SIG-M5 (cell line): ENCODE data around the gene APBA3.

Experiments
- DNase-seq: peaks from one replicate; lab custom pipeline; 2025; lab: John Stamatoyannopoulos, UW

Gene APBA3, protein sequence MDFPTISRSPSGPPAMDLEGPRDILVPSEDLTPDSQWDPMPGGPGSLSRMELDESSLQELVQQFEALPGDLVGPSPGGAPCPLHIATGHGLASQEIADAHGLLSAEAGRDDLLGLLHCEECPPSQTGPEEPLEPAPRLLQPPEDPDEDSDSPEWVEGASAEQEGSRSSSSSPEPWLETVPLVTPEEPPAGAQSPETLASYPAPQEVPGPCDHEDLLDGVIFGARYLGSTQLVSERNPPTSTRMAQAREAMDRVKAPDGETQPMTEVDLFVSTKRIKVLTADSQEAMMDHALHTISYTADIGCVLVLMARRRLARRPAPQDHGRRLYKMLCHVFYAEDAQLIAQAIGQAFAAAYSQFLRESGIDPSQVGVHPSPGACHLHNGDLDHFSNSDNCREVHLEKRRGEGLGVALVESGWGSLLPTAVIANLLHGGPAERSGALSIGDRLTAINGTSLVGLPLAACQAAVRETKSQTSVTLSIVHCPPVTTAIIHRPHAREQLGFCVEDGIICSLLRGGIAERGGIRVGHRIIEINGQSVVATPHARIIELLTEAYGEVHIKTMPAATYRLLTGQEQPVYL

DNA sequence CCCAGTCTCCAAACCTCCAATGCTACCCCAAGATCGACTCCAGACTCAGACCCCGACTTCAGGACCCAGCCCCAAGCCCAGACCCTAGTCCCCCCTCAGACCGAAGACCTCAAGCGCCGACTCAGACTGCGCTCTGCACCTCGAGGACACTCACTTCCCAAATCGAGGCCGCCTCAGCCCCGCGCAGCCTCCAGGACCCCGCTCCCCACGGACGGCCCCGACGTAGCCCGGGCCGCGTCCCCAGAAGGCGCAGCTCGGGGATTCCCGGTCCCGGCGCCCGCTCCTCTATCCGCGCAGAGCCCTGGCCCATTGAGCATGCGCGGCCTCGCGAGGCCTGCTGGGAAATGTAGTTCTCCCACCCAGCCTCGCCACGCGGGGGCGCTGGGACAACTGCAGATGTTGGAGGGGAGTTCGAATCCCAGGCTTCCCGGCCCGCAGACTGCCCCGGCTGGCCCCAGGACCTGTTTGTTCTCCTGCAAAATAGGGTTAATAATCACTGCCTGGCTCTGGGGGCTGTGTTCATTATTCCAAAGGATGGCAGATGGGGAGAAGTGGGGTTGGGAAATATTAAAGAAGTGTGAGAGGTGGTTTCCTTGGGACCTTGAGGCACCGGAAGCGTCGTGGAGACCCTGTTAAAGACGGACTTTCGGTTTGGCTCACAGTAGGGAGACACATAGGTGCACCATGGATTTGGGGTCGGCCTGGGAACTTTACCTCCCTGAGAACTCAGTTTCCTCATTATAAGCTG, at the start of gene APBA3:
TSS of gene APBA3 (minus strand) at position 311 of the 748 bp plus-strand sequence. CDS start 1,428 bp downstream, outside the sequence.
- no peak for DNase-seq

DNA sequence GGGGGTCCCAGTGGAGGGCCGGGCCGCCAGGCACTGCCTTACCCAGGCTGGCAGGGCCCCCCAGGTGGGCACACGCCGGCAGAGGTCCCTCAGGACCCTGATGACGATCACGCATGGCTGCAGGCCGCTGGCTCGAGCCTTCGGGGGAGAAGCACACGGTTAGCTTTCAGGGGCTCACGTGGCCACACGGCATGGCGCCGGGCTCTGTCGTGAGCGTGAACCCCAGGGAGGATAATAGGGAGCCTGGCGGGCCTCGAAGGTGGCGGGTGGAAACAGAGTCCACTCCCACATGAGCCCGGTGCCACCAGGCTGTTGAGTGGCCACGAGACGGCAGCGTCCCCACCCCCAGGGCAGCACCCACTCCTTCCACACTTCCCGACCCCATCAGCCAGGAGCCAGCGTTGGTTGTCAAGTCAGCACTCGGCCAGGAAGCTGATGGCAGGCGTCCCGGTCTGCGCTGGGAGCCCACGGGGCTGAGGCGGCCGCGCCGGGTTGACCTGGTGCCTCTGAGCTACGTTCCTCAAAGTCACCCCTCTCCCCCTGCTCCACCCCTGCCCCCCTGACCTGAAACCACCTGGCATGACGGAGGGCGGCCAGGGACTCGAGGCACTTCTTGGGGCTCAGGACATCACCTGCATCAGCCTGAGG, 49.3 kb upstream of the APBA3 start:
- DNase-seq, result no peak

DNA sequence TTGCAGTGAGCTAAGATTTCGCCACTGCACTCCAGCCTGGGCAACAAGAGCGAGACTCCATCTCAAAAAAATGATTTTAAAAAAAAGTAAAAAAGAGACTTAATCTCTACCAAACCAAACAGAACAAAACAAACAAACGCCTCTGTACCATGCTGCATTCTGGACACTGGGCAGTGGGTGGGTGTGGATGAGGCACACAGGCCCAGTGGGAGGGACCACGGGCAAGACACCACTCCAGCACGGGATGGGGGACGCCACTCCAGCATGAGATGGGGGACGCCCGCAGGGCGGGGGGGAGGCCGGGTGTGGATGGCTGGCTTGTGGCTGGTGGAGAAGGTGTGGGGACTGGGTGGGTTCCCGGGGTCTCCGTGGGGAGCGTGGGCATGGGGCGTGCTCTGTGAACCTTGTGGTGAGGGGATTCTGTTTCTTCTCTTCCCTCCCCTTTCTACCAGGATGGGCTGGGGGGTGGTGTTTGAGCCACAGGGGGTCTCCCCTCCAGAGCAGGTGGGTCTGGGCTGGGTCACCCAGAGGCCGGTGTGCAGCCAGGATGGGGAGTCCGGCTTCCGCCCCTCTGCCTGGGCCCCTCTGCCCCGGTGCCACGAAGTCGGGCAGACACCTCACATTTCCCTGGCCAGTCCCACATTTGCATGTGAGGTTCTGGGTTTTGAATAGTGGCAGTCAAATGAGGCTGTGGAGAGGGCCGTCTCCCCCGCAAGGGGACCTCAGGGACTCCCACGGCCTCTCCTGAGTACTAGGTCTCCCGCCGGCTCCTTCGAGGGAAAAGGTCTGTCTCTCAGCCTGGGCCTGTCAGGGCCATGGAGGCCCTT, 48.6 kb upstream of the APBA3 start:
- no peak for DNase-seq

DNA sequence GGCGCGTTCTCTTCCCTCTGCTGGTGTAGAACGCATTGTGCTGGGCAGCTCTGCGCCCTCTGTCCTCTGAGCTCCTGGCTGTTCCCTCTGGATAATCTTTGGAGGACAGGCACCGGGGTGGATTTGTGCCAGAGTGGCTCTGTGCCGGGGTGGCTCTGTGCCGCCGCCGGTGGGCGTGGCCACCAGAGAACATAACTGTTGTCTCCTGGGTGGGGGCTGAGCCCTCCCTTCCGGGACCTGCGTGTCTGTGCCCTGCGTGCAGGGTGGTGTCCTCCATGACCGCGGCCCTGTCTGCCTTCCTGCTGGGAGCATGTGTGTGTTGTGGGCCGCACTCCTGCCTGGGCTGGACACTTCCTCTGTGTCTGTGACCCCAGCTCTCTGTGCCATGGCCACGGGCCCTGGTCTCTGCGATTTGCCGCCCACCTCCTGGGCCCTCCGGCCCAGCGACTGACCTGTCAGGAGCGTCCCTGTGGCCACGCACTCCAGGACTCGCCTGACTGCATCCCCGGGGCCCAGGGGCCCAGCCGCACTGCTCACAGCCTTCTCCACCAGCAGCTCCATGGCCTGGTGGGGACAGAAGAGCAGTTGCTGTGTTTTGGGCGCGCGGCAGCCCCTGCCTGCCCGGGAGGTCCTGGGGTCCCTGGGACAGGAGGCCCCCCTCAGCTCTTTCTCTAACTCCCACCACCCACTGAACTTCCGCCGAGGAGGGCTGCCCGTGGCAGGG, 47.1 kb upstream of the APBA3 start:
- no peak for DNase-seq

DNA sequence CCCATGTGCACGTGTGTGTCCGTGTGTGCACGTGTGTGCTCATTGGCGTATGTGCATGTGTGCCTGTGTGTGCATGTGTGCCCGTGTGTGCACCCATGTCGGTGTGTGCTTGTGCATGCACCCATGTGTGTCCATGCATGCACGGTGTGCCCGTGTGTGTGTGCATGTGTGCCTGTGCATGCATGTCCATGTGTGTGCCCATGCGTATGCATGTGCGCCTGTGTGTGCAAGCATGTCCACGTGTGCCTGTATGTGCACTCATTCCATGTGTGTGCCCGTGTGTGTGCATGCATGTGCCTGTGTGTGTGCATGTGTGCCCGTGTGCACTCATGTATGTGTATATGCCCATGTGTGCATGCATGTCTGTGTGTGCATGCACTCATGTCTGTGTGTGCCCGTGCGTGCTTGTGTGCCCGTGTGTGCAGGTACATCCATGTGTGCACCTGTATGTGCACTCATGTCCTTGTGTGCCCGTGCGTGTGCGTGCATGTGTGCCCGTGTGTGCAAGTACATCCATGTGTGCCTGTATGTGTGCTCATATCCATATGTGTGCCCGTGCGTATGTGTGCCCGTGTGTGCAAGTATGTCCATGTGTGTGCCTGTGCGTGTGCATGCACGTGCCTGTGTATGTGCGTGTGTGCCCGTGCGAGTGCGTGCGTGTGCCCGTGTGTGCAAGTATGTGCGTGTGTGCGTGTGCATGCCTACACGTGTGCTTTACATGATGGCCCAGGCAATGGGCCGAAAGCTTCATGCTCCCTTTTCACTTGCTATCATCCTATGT, 46.3 kb upstream of the APBA3 start:
- no peak for DNase-seq

DNA sequence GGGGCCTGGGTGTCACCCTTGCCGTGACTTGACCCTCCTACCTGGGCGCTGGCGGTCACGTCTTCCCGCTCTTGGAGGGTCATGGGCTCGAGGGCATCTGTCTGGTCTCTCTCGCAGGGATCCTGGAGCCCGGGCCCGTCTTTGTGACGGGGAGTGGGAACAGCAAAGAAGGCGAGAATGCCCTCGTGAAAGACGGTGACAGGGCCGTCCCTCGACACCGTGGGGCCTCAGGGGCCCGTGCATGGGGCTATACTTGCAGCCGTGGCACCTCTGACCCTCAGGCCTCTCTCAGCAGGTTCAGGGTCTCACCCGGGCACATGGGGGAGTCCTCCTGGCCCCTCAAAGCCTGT, 45.6 kb upstream of the APBA3 start:
- no peak for DNase-seq

DNA sequence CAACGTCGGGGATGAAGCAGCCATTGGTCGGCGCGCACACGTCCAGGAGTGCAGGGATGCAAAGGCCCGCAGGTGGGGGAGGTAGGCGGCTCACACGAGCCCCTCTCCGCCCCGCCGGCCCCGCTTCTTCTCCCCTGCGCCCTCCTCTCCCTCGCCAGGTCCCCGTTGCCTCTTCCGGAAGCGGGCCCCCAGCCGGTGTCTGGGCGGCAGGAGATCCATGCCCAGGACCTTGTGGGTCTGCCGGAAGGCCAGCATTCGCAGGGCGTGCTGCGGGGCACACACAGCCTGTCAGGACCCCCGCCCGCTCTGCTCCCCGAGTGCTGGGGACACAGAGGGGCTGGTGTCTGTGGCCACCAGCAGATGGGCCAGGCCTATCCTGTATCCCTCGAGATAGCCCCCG, 44.4 kb upstream of the APBA3 start:
- no peak for DNase-seq

DNA sequence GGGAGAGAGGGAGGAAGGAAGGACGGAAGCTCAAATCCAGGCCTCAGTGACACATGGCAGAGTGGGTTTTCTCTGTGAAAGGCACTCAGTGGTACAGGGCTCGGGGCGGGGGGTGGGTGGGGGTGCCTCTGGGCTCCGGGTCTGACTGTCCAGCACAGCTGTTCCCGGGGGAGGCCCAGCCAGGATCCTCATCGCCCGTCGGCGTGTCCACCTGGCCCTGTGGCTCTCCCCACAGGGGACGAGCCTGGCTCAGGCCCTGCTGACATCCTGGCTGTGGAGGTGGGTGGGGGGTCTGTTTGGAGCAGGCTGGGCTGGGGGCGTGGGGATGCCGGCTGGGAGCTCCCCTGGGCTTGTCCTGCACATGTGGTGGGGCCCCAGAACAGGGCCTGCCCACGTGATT, 42.9 kb upstream of the APBA3 start:
- DNase-seq, result no peak

DNA sequence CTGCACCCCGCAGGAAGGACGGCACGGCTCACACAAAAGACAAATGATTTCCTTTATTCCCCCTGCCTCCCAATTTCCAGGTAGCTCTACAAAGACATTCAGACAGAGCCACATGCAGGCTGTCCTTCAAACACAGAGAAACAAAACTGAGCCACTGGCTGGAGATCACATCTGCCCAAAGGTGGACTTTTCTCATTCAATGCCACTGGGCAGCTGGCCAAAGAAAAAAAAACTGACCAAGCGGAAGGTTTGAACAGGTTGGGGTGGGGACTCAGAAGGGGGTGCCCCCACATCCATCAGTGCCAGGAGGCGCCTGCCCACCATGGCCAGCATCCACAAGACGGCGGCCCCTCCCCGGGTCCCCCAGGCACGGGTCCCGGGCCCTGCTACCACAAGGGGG, 42.5 kb upstream of the APBA3 start:
- DNase-seq, result no peak

DNA sequence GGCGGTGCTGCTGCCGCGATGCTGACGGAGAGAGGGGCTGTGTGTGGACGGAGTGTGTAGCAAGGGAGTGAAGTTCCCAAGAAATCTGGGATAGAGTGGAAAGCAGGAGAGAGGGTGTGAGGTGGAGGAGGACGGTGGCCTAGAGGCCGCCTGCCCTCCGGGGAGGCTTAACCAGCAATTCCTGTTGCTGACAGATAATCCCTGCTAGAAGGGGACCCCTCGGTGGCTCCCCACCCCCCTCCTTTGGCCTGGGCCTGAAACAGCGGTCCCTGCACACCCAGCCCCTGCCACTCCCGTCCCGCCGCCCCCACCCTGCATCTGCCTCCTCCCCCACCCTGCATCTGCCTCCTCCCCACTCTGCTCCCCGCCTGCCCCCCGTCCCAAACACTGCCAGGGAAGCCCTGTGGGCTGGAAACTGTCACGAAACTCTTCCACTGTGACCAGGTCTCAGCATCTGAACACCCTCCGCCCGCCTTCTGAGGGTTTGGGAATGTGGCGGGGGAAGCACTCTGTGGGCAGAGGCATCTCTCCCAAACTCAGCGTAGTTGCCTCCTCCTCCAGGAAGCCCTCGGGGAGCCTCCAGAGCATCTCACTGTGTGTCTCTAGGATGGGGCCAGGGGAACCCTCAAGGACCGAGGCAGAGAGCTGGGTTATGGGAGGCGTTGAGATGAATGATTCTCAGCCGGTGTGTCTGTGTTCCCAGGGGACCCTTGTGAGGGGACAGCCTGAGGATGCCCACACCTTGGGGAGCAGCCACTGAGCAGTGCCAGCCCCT, 41.8 kb upstream of the APBA3 start:
- DNase-seq, result no peak

DNA sequence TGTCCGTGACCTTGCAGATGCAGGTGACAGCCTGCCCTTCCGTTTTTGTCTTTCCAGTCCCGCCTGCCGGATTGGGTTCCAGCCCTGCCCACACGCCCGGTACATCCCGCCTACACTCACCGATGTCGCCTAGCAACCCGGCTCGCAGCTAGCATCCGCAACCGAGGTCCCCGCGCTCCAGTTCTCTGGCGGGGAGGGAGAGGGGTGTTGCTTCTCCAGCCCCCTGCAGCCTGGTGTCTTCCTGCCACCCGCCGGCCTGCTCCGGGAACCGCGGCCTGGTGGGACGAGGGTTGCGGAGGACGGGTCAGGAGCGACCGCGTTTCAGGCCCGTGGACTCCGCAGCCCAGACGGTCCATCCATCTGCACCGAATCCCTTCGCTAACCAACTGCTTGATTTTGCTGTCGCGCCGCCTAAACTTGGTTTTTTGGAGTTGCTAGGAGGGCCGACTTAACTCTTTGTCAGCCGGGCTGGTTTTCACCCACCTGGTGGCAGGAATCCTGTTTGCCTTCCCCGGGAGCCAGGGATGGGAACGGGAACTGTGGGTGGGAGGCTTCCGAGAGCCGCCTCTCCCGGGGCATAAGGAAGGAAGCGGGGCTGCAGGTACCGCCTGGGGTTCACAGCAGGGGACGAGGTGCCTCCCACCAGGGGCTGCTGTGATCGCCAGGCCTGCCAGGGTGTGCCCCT, 40.1 kb upstream of the APBA3 start:
- no peak for DNase-seq

DNA sequence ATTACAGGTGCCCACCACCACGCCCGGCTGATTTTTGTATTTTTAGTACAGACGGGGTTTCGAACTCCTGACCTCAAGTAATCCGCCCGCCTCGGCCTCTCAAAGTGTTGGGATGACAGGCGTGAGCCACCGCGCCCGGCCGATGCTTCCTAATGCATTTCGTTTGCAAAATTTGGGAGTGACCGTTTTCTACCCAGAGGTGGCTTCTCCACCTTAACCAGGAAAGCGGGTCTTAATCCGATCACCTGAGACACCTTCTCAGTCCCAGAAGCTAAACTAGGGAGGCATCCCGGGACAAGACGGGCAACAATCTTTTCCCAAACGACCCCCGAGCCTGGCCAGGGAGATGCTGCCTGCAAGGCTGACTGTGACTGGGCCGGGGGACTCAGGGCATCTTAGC, 39.5 kb upstream of the APBA3 start:
- no peak for DNase-seq

DNA sequence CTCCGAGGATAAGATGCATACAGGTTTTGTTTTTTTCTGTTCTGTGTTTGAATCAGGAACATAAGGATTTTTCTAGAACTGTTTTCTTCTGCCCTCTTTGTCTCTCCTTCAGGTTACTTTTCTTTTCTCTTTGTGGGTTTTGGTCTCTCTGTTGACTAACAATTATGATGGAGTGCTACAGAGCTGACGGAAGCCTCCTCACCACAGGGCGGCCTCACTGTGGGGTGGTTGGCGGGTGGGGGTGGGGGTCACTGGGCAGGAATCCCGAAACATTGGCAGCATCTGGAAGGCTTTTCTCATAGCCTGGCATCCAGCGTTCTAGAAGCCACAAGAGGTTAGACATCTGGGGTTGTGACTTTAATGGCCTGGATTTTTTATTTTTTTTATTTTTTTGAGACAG, 36.6 kb upstream of the APBA3 start:
- no peak for DNase-seq

DNA sequence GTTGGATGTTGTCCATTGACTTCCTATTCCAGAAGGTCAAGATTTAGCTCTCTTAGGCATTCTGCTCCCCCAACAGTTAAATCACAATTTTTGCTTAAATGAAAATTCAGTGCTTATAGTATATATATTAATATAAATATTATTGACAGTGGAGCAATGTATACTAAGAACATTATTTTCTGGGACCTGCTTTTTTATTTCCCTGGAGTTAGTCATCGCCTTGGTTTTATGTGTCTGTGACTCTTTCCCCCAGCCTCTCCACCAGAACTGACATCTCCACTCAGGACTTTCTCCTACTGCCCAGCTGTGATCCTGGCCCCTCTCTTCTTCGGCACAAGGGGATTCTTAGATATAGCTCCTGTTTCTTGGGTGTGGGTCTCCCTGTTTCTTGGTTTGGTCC, 34.9 kb upstream of the APBA3 start:
- DNase-seq, result no peak

DNA sequence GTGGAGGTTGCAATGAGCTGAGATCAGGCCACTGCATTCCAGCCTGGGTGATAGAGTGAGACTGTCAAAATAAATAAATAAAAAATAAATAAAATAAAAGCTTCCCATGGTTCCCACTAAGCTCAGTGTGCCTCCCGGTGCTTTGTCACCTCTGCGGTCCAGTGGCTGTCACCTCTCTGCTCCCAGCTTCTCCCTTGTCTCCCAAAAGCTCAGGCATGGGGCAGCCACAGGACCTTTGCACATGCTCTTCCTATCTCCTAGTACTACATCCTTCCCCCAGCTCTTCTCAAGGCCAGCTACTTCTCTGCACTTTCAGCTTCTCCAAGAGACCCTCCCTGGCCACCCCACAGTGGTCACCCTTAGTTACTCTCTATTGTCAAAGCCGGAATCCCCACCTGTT, 32.3 kb upstream of the APBA3 start:
- no peak for DNase-seq

DNA sequence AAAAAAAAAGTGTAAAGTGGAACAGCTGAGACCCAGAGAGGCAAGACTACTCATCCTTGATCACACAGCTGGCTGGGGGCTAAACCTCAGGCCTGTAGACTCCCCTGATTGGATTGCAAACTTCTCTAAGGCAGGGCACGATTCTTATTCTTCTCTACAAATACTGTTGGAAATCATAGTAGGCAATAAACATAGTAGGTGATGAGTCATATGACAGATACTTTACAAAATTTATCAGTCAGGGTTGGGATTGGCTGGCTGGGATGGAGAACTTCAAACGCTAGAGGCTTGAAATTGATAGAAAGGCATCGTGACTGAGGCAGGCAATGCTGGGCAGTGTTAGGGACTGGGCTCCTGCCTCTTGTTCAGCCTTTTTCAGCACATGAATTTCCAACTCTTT, 30.6 kb upstream of the APBA3 start:
- DNase-seq, result no peak

DNA sequence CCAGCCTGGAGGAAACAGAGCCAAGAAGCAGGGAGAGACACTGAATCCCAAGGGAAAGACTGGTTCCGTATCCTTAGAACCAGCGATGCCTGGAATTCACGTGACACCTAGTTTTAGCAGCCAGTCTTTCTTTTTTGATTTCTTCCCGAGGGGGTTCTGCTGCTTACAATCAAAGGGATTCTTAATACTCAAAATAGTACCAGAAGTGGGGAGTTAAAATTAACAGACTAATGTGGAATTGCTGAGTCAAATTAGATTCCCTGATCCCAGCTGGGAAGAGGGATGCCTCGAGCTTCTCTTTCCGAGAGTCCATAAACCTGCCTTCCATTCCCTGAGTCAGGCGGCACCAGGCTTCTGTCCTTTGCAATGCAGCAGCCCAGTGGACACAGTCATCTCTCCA, 29.4 kb upstream of the APBA3 start:
- no peak for DNase-seq

DNA sequence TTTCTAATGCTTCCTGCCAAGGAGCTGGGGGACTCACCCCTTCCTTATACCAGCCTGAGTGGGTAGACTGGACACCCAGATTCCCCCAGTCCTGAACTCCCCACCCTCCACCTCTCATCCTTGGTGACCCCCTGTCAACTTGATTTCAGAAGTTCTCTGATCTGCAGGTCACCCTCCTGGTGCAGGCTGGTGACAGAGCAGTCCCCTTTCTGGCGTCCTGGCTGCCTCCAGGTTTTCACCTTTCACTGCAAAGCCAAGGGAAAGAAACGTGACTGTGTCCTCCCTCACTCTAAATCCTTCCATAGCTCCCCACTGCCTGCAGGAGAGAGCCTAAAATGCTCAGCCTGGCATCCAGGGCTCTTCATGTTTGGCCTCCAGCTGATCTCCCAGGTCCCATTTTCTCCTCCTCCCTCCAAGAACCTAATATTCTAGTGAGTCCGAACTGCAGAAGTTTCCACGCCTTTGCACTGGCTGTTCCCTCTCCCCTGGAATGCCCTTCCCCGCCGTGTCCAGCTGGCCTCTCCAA, 28.8 kb upstream of the APBA3 start:
- no peak for DNase-seq
